ENCODE data around the gene SNTG2.

GRCh38 chr2:1129982-1130381 is 179.3 kb downstream of the SNTG2 start:
- TF ChIP-seq CTCF (IDR thresholded peaks at IDR 0.05) (no peak), POLR2A (IDR thresholded peaks at IDR 0.05) (no peak)

Measured in tibial nerve (tissue), 3 donors.